Measurements from ENCODE around the gene CLCN6.

CLCN6 gene

GRCh38 chr1:11845641-11846335 is 39.8 kb downstream of the CLCN6 start:
- DNase-seq (ENCODE audit: extremely low spot score) = no peak
- ChIA-PET CTCF (interaction anchor here (1.4 kb wide), 1 partner anchor 9 kb away, joined by 4 read pairs; no protein-coding TSS in a partner anchor), POLR2A (no interaction called here)
- TF ChIP-seq CTCF (IDR thresholded peaks at IDR 0.05; ENCODE audit: control extremely low read depth, extremely low read depth, low read depth, missing control alignments) = no peak

GRCh38 chr1:11847667-11848372 is 41.8 kb downstream of the CLCN6 start, which contains the start of gene NPPA:
TSS of gene NPPA (minus strand) at chr1:11847783. CDS start at chr1:11847684, 99 bp downstream.
- CTCF ChIA-PET = interaction anchor here (1.4 to 1.6 kb wide), 3 partner anchors 11 to 119 kb away, joined by 4 to 6 read pairs (median 5); no protein-coding TSS in a partner anchor
- no peak for TF ChIP-seq CTCF (IDR thresholded peaks at IDR 0.05; ENCODE audit: control extremely low read depth, extremely low read depth, low read depth, missing control alignments)
- DNase-seq (ENCODE audit: extremely low spot score) = no peak
- POLR2A ChIA-PET = no interaction called here

- POLR2A ChIA-PET = no interaction called here
- CTCF ChIA-PET = interaction anchor here (1.4 to 1.6 kb wide), 2 partner anchors 11 to 118 kb away, joined by 4 to 5 read pairs; no protein-coding TSS in a partner anchor
- DNase-seq (ENCODE audit: extremely low spot score) = no peak
- TF ChIP-seq CTCF (IDR thresholded peaks at IDR 0.05; ENCODE audit: control extremely low read depth, extremely low read depth, low read depth, missing control alignments) = no peak
Measured at GRCh38 chr1:11848373-11848700, 42.3 kb downstream of the CLCN6 start.

GRCh38 chr1:11850156-11850555 is 44.2 kb downstream of the CLCN6 start:
- no peak for DNase-seq (ENCODE audit: extremely low spot score)
- ChIA-PET CTCF (no interaction called here), POLR2A (no interaction called here)
- TF ChIP-seq CTCF (IDR thresholded peaks at IDR 0.05; ENCODE audit: control extremely low read depth, extremely low read depth, low read depth, missing control alignments) = no peak

GRCh38 chr1:11851180-11851579 is 45.2 kb downstream of the CLCN6 start:
- CTCF ChIA-PET = interaction anchor here (1.3 kb wide), 1 partner anchor 116 kb away, joined by 3 read pairs; no protein-coding TSS in a partner anchor
- TF ChIP-seq CTCF (IDR thresholded peaks at IDR 0.05; ENCODE audit: control extremely low read depth, extremely low read depth, low read depth, missing control alignments) = no peak
- no peak for DNase-seq (ENCODE audit: extremely low spot score)
- POLR2A ChIA-PET = no interaction called here

- POLR2A ChIA-PET = no interaction called here
- CTCF ChIA-PET = interaction anchor here (1.4 to 1.6 kb wide), 2 partner anchors 16 to 40 kb away, joined by 3 to 4 read pairs; no protein-coding TSS in a partner anchor
- no peak for DNase-seq (ENCODE audit: extremely low spot score)
- no peak for TF ChIP-seq CTCF (IDR thresholded peaks at IDR 0.05; ENCODE audit: control extremely low read depth, extremely low read depth, low read depth, missing control alignments)
Measured at GRCh38 chr1:11854519-11854918, 48.5 kb downstream of the CLCN6 start.
